Stimulated activated CD8-positive, alpha-beta memory T cell treated with anti-CD3 and anti-CD28 coated beads, Interleukin-15, amount 100 ng/mL, for 24 hours (primary cell): ENCODE measurements around the gene SRMS.

Experiments
- DNase-seq: peaks from one replicate; pipeline ENCODE4 v3.0.0-alpha.2; 2020; ENCODE audit warnings: low read depth

Gene SRMS, protein sequence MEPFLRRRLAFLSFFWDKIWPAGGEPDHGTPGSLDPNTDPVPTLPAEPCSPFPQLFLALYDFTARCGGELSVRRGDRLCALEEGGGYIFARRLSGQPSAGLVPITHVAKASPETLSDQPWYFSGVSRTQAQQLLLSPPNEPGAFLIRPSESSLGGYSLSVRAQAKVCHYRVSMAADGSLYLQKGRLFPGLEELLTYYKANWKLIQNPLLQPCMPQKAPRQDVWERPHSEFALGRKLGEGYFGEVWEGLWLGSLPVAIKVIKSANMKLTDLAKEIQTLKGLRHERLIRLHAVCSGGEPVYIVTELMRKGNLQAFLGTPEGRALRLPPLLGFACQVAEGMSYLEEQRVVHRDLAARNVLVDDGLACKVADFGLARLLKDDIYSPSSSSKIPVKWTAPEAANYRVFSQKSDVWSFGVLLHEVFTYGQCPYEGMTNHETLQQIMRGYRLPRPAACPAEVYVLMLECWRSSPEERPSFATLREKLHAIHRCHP

DNA sequence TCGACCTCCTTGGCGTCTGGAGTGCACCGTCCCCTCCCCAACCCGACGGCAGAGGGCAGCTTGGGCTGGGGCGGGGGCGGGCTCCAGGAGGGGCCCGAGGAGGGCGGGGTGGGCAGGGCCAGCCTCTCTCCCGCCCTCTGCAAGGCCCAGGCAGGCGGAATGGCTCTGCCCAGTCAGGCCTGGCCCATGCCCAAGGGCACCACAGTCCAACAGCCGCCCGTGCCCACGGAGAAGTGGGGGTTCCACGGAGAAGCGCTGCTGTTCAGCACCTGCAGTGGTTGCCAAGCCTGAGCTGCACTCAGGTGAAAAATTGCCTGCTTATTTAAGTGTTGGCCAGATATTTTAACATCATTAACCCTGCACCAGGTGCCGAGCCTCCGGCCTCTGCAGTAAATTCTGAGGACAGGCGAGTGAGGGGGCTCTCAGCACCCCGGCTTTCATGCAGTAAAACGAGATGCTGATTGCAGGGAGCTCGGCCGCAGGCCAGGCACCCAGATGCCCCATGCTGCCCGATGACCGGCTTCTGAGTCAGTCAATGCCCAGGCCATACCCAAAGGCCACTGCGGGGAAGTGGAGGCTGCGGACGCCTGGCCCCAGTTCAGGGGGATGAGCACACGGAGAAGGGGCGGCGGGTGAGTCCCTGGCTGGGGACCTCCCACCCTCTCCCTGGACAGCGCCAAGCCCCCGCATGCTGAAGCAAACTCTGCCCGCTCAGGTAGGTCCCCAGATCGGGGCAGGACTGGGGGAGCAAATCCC lies at the start of gene SRMS:
Gene SRMS (minus strand): TSS at position 25 of the 756 bp plus-strand sequence. CDS start 286 bp downstream, outside the sequence.
- no peak for DNase-seq

DNA sequence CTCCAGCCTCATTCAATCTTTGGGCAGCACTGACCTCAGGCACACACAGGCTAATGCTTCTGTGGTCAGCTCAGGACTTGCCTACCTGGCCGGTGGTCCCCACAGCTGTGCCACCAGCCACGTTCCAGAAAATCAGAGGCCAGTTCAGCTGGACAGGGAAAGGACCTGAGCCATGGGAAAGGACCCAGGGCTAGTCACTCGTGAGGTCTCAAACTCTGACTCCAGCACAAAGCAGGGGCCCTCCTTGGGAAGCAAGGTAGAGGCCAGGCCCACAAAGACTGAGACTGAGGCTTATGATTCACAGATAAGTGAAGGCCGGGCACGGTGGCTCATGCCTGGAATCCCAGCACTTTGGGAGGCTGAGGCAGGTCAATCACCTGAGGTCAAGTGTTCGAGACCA lies 48.9 kb upstream of the SRMS start:
- no peak for DNase-seq

DNA sequence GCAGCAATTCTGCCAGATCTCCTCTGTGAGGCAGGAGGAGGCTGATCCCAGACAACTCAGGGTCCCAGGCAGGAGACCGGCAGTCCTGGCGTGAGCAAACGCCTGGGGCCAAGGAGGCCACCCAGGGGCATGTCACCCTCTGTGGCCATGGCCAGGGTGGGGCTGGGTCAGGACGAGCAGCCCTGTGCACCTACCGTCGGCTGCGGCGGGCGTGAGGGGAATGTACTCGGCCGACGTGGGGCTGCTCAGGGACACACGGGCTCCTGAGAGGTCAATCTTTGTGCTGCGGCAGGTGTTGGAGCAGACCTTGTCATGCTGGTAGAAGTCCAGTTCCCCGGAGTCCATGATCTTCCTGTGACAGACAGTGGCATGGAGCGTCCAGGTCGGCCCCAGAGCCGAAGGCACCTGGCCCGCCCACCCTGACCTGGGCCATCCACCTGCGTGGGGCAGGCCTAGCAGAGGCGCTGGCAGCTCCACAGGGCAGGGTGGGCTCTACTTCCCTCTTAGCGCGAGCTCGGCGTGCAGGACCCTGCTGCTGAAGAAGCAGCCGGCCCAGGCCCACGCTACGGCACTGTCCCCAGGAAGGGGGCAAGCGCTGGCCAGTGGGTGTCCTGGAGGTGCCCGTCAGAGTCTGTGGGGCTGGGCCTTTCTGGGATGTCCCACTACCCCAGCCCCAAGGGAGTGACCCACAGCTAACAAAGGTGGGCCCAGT lies 48.0 kb upstream of the SRMS start:
- DNase-seq, result no peak

DNA sequence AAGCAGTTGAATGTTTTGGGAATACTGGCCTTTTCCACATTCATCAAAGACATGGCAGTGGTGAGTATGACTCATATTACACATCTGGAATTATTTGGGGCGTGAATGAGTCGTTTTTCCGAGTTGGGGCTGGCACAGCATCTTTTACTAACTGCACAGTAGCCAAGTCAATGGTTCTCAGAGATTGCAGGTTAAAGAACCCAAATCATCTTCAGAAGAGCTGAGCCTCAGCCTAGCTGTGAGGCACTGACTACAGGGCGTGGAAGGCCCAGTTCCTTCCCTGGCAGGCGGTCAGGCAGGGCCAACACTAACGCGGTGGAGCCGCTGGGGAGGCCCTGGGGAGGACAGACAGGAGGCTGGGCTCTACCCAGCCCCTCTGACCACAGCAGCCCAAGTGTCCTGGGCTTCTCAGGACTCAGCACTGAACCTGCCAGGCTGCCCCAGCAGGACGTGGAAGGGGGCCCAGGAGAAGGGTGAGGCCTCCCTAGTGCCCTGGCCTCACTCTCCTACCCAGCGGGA lies 46.6 kb upstream of the SRMS start:
- no peak for DNase-seq

DNA sequence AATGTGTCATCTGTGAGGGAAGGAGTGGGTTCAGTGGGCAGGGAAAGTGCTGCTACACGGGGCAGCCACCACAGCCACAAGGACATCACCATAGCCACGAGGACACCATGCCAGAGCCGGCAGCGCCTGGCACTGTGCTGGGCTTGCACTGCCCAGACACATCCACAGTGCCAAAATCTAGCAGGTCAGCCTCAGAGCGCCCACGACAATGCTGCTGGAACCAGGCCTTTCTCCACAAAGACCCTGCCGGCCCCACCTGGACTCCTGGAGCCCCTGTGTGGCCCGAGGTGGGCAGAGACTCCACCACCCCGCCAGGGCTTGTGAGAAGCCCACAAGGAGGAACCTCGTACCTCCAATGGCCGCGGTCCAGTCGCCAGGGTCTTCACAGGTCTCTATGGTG lies 45.1 kb upstream of the SRMS start:
- DNase-seq, result no peak

DNA sequence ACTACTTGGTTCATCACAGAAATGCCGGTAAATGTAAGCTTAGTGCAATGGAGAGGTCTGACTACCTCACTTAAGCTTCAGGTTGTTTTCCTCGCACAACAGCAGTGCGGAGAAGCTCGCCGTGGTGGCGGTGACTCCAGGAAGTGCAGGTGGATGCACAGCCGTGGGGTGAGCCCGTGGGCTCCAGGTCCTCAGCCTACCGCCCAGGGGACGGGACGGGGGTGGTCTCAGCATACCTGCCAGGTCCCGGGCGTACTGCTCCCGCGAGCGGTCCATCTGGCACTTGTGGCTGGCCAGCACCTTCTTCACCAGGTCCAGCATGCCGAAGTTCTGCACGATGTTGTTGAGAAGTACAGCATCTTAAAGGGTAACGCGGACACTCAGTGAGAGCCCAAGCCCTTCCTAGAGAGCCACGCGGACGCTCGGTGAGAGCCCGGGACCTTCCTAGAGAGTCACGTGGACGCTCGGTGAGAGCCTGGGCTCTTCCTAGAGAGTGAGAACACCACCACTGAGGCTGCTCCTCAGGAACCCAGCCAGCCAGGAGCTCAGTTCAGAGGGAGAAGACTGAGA lies 44.3 kb upstream of the SRMS start:
- DNase-seq, result no peak

DNA sequence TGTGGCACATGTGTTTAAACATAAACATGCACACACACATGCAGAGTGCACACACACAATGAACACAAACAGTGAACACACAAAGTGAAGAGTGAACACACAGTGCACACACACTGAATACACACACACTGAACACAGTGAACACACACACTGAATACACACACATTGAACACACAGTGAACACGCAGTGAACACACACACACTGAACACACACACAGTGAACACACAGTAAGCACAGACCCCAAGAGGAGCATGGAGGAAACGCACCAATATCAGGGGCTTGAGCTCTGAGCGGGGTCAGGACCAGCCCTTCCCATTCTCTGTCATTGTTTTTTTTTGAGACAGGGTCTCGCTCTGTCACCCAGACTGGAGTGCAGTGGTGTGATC lies 43.6 kb upstream of the SRMS start:
- DNase-seq, result no peak

DNA sequence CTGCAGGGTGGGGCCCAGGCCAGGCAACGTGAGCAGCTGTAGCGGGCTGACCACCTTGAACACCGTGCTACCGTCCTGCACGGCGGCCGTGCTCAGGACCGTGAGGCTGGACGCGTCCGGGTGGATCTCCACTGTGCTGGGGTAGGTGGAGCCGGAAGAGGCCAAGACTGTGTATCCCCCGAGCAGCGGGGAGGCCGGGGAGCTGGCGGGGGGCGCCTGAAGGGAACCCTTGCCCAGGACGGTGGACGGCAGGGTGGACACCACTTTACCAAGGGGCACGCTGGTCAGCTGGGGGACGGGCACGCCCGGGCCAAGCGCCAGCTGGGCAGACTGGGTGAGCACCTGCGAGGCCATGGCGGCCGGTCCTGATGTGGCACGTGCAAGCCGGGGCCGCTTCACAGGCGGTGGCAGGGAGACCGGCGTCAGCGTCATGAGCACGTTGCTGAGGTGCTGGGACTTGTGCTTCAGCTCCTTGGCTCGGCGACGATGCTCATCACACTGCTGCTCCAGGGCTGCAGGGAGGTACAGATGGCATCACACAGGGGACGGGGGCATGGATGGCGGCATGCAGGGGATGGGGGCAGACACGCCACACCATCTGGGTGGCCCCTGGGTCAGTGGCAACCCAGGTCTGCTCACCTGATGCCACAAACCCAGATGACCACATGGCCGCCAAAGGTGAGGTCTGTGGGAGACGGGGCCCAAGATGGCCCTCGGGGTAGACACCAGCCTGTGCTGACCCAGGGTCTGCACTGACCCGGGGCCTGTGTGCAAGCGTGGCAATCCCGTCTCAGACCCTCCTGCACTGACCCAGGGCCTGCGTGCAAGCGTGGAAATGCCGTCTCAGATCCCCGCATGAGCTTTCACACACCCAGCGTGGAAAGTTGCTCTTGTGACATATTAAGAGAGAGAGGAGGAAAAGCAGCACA lies 42.9 kb upstream of the SRMS start:
- DNase-seq, result no peak

DNA sequence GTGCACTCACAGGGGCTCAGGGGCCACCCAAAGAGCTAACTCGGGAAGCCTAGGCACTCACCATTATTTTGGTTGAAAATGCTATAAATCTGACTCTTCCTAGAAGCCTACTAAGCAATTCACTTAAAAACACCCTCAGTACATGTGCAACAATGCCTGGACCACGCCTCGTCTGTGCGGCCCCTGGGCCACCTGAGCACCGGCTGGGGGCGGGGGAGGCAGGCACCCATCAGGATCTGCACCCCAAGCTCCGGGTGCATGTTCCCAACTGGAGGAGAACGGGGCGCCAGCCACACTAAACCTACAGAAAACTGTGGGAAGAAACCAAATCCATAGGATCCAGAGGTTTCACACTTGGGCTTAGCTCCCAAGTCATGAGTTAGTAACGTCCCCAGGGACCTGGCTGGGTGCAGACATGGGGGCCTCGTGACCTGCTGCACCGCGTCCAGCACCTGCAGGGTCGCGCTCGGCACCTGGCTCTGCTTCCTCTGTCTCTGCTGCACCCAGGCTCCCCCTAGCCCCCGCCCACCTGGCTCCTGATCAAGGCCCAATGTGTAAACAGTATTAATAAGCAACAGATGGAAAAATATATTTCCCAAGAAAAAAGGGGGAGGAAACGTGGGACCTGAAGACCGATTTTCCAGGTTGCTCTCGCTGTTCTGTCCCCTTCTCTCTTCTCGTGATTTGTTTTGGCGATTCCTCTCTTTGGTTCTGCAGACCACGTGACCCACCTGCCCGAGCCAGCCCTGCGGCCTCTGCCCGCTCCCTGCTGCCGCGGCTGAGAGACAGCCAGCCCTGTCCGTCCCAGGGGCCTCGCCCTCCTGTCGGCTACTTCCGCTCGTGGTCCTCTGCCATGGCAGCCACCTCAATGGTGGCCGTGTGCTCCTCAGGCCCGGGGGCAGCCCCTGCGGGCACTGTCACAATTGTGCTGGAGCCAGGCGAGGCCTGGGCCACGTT lies 42.0 kb upstream of the SRMS start:
- DNase-seq, result no peak

DNA sequence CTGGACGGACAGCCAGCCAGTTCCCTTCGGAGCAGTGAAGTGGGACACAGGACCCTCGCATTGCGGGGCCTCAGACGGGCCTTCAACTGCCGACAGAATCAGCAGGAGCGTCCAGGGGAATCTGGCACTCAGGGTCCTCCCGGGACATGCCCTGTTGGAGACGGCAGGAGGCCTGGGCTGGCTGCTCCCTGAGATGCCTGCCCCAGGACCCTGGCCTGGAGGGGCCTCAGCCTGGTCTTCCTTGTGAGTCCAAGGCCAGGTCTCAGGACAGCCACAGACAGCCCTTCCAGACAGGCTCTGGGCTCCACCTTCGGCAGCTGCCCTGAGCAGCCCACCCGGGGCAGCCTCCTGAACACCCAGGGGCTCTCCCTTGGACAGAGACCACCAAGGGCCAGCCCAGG lies 41.1 kb upstream of the SRMS start:
- DNase-seq, result no peak

DNA sequence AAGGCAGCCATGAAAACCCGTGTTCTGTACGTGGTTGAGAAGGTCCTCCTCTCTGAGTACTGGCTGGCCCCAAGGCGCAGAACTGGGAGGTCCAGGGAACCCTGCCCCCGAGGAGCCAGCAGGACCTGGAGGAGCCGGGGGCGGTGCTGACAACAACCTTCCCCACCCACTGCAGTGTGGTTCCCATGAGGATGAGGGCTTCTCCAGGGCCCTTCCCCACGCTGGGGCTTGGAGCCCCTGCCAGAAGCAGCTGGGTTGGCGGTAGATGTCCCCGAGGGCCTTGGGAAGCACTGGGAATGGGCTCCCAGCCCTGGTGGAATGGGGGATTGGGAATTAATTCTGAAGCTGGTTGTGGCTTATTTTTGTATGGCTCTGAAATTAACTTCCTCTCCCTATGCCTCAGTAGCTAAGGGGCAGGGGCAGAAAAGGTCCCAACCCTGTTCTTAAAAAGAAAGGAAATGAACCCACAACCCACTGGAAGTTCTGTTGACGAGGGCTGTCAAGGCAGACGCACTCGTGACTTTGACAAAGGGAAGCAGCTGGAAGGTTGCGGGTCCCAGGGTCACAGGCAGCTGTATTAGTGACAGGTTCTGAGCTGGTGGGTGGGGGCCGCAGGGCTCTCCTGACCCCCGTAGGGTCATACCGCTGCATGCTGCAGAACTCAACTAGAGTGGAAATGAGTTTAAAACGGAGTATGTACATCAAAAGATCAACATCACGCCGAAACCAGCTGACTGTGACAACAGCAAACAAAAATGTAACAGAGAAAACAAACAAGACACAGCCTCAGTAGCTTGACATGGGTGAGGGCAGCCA lies 40.4 kb upstream of the SRMS start:
- no peak for DNase-seq

DNA sequence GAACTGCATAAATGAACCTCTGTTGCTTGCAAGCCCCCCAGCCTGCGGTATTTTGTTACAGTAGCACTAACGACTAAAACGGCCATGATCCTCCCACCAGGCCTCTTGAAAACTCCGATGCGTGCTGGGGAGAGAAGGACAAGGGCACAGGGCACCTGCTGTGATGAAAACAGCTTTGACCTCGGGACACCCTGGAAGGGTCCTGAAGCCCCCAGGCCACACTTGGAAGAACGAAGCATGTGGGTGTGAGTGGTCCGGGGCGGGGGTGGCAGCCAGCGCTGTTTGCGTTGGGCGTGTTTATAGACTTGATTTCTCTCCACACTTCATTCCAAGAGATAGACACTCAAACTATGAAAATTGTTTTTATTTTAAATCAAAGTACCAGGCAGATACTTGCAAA lies 39.7 kb upstream of the SRMS start:
- no peak for DNase-seq

DNA sequence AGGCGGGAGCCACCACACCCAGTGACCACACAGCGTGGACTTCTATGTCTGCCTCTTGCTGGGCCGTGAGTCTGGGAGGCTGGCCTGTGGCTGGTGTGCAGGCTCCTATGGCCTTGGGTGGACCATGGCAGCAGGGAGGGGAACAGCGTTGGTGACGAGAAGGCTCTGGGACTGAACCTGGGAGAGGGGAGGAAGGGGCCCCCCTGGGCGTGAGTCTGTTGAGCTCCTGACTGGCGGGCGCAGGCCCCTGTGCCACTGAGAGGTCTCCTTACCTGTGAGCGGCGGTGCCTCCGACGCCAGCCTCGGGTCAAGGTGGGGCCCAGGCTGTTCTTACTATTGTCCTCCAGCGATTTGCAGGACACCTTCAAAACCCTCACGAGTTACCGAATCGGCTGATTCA lies 39.2 kb upstream of the SRMS start:
- DNase-seq, result no peak

DNA sequence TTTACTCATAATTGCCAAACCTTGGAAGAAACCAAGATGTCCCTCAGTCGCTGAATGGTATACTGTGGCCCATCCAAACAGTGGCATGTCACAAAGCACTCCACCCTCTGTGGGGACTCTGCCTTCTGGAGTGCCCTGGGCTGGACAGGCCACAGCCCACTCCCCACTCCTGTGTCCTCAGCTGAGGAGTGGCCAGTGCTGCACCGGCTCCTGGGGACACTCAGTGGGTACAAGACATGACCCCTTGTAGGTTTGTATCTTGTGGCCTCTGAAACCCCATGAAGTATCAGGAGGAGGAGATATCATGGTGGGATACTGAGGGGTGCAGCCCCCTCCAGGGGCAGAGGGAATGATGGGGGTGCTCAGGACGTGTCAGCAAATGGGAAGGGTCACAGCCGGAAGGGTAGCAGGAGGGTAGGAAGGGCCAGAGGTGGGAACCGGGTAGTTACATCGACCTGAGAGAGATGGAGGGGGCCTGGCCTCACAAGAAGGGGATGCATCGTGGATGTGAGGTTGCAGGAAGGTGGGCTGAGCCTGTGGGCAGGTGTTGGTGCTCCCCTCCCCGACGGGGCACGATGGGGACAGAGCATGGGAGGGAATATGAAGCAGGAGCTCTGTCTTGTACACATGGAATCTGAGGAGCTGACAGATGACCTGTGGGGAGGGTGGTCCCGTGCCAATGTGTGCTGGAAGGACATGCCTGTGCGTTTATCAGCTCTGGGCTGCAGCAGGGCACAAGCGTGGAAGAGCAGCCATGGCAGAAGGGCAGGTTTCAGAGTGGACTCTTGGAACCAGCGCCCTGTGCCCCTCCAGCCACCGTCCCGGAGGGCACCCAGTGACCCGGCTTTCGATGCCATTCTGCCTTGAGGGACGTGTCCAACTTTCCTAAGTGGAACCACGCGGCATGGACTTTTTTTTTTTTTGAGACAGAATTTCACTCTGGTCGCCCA lies 38.3 kb upstream of the SRMS start:
- no peak for DNase-seq

DNA sequence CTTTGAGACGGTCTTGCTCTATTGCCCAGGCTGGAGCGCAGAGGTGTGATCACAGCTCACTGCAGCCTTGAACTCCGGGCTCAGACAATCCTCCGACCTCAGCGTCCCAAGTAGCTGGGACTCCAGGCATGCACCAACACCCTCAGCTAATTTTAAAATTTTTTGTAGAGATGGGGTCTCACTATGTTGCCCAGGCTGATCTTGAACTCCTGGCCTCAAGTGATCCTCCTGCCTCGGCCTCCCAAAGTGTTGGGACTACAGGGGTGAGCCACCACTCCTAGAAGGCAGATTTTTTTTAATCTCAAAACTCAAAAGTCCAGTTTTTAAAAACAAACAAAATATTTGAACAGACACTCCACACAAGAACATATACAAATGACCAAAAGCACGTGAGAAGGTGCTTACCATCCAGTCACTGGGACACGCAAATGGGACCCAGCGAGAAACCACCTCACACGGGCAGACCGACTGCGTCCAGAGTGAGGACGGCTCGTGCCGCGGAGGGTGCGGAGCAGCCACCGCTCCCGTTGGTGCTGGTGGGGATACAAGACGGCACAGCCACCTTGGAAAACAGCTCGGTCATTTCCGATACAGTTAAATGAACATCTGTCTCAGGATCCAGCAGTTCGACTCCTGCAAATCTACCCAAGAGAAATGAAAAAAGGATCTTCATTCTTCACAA lies 35.0 kb upstream of the SRMS start:
- DNase-seq, result no peak

DNA sequence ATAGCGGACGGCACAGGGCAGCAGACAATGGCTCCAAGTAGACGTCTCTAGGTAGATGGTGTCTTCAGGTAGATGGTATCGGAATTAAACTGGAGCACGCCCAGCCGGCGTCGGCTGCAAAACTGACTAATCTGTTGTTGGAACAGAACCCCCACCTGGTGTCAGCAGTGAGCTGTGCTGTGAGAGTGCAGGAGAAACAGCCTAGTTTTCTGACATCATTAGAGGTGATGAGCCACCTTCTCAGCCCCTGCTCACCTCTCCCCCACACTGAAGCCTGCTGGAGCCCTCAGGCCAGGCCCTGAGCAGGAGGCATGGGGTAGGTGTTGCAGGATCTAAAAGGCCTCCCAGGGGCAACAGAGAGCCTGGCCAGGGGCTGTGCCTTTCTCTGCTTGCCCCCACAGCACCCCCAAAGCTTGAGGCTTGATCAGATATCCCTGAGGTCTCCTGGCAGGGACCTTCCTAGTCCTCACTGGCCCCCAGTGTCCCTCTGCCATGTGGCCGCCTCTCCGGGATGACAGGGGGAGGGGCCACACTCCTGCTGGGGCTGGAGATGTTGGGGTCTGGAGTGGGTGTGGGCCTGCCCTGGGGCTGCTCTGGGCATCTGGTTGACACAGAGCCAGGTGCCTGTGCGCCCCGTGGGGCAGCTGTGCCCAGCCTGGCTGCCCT lies 33.4 kb upstream of the SRMS start:
- no peak for DNase-seq
